HUES64 (cell line): ENCODE data around the gene DLG2.
"Not testable (repeated sequence)": the region's sequence is repeated elsewhere in the genome, so short reads cannot be mapped to it uniquely, and the experiment has no call there.

Experiments
- H3K27ac ChIP-seq: 2 replicates; pipeline ENCODE4 v1.7.0; 2013; ENCODE audit warnings: low read depth, low read length, inconsistent platforms
- H3K27me3 ChIP-seq: 2 replicates; pipeline ENCODE4 v1.6.1; 2013; ENCODE audit warnings: mild to moderate bottlenecking, low read length; ENCODE audit not compliant: insufficient read depth
- H3K36me3 ChIP-seq: 2 replicates; pipeline ENCODE4 v1.6.1; 2013; ENCODE audit warnings: mild to moderate bottlenecking, low read length; ENCODE audit not compliant: insufficient read depth
- H3K4me1 ChIP-seq: 2 replicates; pipeline ENCODE4 v1.6.1; 2013; ENCODE audit warnings: mild to moderate bottlenecking, low read length, moderate library complexity; ENCODE audit not compliant: insufficient read depth
- H3K4me3 ChIP-seq: 2 replicates; pipeline ENCODE4 v1.5.1; 2013; ENCODE audit warnings: mild to moderate bottlenecking, low read length, moderate library complexity
- H3K9ac ChIP-seq: 2 replicates; pipeline ENCODE4 v1.6.1; 2013; ENCODE audit warnings: mild to moderate bottlenecking, low read depth, low read length
- H3K9me3 ChIP-seq: 2 replicates; pipeline ENCODE4 v1.6.1; 2013; ENCODE audit warnings: low read depth, low read length; ENCODE audit not compliant: insufficient read depth
- WGBS: fragments of 150-250, 120-280 bp; methylation state at CpG from one replicate; pipeline ENCODE4 v1.1.7; 2013; ENCODE audit warnings: missing lambda C conversion rate; 5-methylcytosine and 5-hydroxymethylcytosine counted together

Gene DLG2

GRCh38 chr11:84358034-84358433, 1269.1 kb downstream of the DLG2 start:
- no peak overlapping the region for H3K9ac ChIP-seq
- H3K27ac ChIP-seq: no peak overlapping the region
- no peaks in the 10 kb centered on the region for H3K9me3 ChIP-seq
- no peaks in the 10 kb centered on the region for H3K4me1 ChIP-seq
- H3K36me3 ChIP-seq: no peaks in the 10 kb centered on the region
- no peaks in the 10 kb centered on the region for H3K27me3 ChIP-seq
- 95% methylated on average over 1 of the region's 2 CpGs for WGBS
- H3K4me3 ChIP-seq: no peak overlapping the region

GRCh38 chr11:84355911-84356310, 1271.2 kb downstream of the DLG2 start:
- Histone ChIP-seq H3K4me1 (no peaks in the 10 kb centered on the region), H3K27me3 (no peaks in the 10 kb centered on the region), H3K27ac (no peak overlapping the region), H3K36me3 (no peaks in the 10 kb centered on the region), H3K4me3 (no peak overlapping the region), H3K9ac (no peak overlapping the region), H3K9me3 (no peaks in the 10 kb centered on the region)

- no peaks in the 10 kb centered on the region for H3K9me3 ChIP-seq
- H3K4me3 ChIP-seq: no peak overlapping the region
- no peaks in the 10 kb centered on the region for H3K27me3 ChIP-seq
- no peak overlapping the region for H3K27ac ChIP-seq
- H3K9ac ChIP-seq: no peak overlapping the region
- WGBS: 75% methylated on average over 1 of the region's 1 CpG
- H3K4me1 ChIP-seq: no peaks in the 10 kb centered on the region
- no peaks in the 10 kb centered on the region for H3K36me3 ChIP-seq
These were observed 1281.5 kb downstream of the DLG2 start for GRCh38 chr11:84345597-84345996.

GRCh38 chr11:84345027-84345426, 1282.1 kb downstream of the DLG2 start:
- Histone ChIP-seq H3K9ac (no peak overlapping the region), H3K36me3 (no peaks in the 10 kb centered on the region), H3K4me1 (no peaks in the 10 kb centered on the region), H3K27me3 (no peaks in the 10 kb centered on the region), H3K9me3 (no peaks in the 10 kb centered on the region), H3K4me3 (no peak overlapping the region), H3K27ac (no peak overlapping the region)
- WGBS: 95% methylated on average over 3 of the region's 3 CpGs

- Histone ChIP-seq H3K36me3 (no peaks in the 10 kb centered on the region), H3K9ac (no peak overlapping the region), H3K27me3 (no peaks in the 10 kb centered on the region), H3K4me1 (no peaks in the 10 kb centered on the region), H3K4me3 (no peak overlapping the region), H3K27ac (no peak overlapping the region), H3K9me3 (no peaks in the 10 kb centered on the region)
- 98% methylated on average over 3 of the region's 3 CpGs for WGBS
These were observed 1287.3 kb downstream of the DLG2 start for GRCh38 chr11:84339796-84340195.

- H3K36me3 ChIP-seq: no peaks in the 10 kb centered on the region
- no peak overlapping the region for H3K9ac ChIP-seq
- H3K27ac ChIP-seq: no peak overlapping the region
- no peaks in the 10 kb centered on the region for H3K4me1 ChIP-seq
- 97% methylated on average over 3 of the region's 3 CpGs for WGBS
- H3K4me3 ChIP-seq: no peak overlapping the region
- no peaks in the 10 kb centered on the region for H3K27me3 ChIP-seq
- no peaks in the 10 kb centered on the region for H3K9me3 ChIP-seq
These were observed 1293.9 kb downstream of the DLG2 start for GRCh38 chr11:84333221-84333620.

GRCh38 chr11:84322211-84322610, 1304.9 kb downstream of the DLG2 start:
- no peaks in the 10 kb centered on the region for H3K4me1 ChIP-seq
- no peak overlapping the region for H3K27ac ChIP-seq
- H3K4me3 ChIP-seq: no peak overlapping the region
- no peaks in the 10 kb centered on the region for H3K9me3 ChIP-seq
- H3K9ac ChIP-seq: no peak overlapping the region
- no peaks in the 10 kb centered on the region for H3K36me3 ChIP-seq
- no peaks in the 10 kb centered on the region for H3K27me3 ChIP-seq

- Histone ChIP-seq H3K27ac (no peak overlapping the region), H3K36me3 (no peaks in the 10 kb centered on the region), H3K9me3 (no peaks in the 10 kb centered on the region), H3K4me3 (no peak overlapping the region), H3K9ac (no peak overlapping the region), H3K4me1 (no peaks in the 10 kb centered on the region), H3K27me3 (no peaks in the 10 kb centered on the region)
- 90% methylated on average over 1 of the region's 2 CpGs for WGBS
These were observed 1307.3 kb downstream of the DLG2 start for GRCh38 chr11:84319863-84320262.

- 72% methylated on average over 14 of the region's 15 CpGs for WGBS
- no peak overlapping the region for H3K9ac ChIP-seq
- H3K36me3 ChIP-seq: no peaks in the 10 kb centered on the region
- no peaks in the 10 kb centered on the region for H3K9me3 ChIP-seq
- H3K4me1 ChIP-seq: no peaks in the 10 kb centered on the region
- H3K27ac ChIP-seq: no peak overlapping the region
- no peaks in the 10 kb centered on the region for H3K27me3 ChIP-seq
- no peak overlapping the region for H3K4me3 ChIP-seq
These were observed 1310.1 kb downstream of the DLG2 start for GRCh38 chr11:84316866-84317555.

GRCh38 chr11:84313830-84314359, 1313.2 kb downstream of the DLG2 start:
- H3K27ac ChIP-seq: no peak overlapping the region
- H3K4me1 ChIP-seq: peaks cover 11% of the 10 kb centered on the region
- no peak overlapping the region for H3K9ac ChIP-seq
- H3K9me3 ChIP-seq: no peaks in the 10 kb centered on the region
- no peaks in the 10 kb centered on the region for H3K36me3 ChIP-seq
- H3K4me3 ChIP-seq: no peak overlapping the region
- 92% methylated on average over 3 of the region's 4 CpGs for WGBS
- H3K27me3 ChIP-seq: no peaks in the 10 kb centered on the region

- peaks cover 11% of the 10 kb centered on the region for H3K4me1 ChIP-seq
- no peaks in the 10 kb centered on the region for H3K9me3 ChIP-seq
- H3K27ac ChIP-seq: no peak overlapping the region
- no peak overlapping the region for H3K4me3 ChIP-seq
- H3K36me3 ChIP-seq: no peaks in the 10 kb centered on the region
- no peaks in the 10 kb centered on the region for H3K27me3 ChIP-seq
- H3K9ac ChIP-seq: no peak overlapping the region
- WGBS: 100% methylated on average over 1 of the region's 1 CpG
These were observed 1316.9 kb downstream of the DLG2 start for GRCh38 chr11:84310268-84310667.

- not testable (repeated sequence) for H3K27me3 ChIP-seq, H3K9ac ChIP-seq
- 97% methylated on average over 33 of the region's 33 CpGs for WGBS
These were observed 1318.7 kb downstream of the DLG2 start for GRCh38 chr11:84308491-84308890.

More at GRCh38 chr11:84308491-84308890, 1318.7 kb downstream of the DLG2 start:
- not testable (repeated sequence) for H3K36me3 ChIP-seq, H3K9me3 ChIP-seq, H3K4me3 ChIP-seq, H3K27ac ChIP-seq
- H3K4me1 ChIP-seq: peaks cover 11% of the 10 kb centered on the region
